RWPE1 (cell line): ENCODE measurements around the gene LENG9.
A peak's percentile ranks its signal among the peaks of the same experiment; 100 is the strongest.

Source experiments
- CTCF ChIA-PET: fragments of 350-600 bp; sonication (Branson Sonifier 250); formaldehyde crosslinking; extraction: SDS; loops from one replicate; lab custom pipeline; 2021; lab: Yijun Ruan, JAX
- POLR2A ChIA-PET: fragments of 400-600 bp; formaldehyde crosslinking; extraction: SDS; loops from one replicate; lab custom pipeline; 2020; ENCODE audit warnings: antibody characterized with exemption; ENCODE audit not compliant: low non-redundant PET; lab: Yijun Ruan, JAX
- DNase-seq: peaks from one replicate; pipeline ENCODE4 v3.0.0; 2012; ENCODE audit warnings: low spot score
- H3K27ac ChIP-seq: fragments of 450-650 bp; 2 replicates; pipeline ENCODE4 v1.5.1; 2017
- TF ChIP-seq, protein P1 (sequence below): fragments of 450-650 bp; conservative IDR thresholded peaks from 2 replicates; pipeline ENCODE4 v1.5.1; 2017; ENCODE audit warnings: low read depth, mild to moderate bottlenecking

LENG9 gene

DNA sequence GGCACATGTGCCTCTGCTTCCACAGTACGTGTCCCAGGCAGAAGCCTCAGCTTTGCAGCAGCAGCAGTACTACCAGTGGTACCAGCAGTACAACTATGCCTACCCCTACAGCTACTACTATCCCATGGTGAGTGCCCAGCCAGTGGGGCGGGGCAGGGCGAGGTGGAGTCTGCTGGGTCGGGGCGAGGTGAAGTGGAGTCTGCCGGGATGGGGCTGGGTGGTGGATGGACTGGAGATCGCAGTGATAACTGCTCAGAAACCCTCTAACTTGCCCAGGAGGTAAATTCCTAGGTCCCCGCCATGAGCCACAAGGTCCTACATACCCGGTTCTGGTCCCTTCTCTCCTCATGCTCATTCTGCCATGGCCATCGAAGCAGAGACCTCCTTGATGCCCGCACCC, 11.0 kb downstream of the LENG9 start:
- ChIA-PET POLR2A (interaction anchor here (1.0 kb wide), 1 partner anchor 16 kb away, joined by 3 read pairs; no protein-coding TSS in a partner anchor), CTCF (no interaction called here)
- TF ChIP-seq, protein P1, sequence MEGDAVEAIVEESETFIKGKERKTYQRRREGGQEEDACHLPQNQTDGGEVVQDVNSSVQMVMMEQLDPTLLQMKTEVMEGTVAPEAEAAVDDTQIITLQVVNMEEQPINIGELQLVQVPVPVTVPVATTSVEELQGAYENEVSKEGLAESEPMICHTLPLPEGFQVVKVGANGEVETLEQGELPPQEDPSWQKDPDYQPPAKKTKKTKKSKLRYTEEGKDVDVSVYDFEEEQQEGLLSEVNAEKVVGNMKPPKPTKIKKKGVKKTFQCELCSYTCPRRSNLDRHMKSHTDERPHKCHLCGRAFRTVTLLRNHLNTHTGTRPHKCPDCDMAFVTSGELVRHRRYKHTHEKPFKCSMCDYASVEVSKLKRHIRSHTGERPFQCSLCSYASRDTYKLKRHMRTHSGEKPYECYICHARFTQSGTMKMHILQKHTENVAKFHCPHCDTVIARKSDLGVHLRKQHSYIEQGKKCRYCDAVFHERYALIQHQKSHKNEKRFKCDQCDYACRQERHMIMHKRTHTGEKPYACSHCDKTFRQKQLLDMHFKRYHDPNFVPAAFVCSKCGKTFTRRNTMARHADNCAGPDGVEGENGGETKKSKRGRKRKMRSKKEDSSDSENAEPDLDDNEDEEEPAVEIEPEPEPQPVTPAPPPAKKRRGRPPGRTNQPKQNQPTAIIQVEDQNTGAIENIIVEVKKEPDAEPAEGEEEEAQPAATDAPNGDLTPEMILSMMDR: no peak
- H3K27ac ChIP-seq: no peak overlapping the region
- DNase-seq: no peak

DNA sequence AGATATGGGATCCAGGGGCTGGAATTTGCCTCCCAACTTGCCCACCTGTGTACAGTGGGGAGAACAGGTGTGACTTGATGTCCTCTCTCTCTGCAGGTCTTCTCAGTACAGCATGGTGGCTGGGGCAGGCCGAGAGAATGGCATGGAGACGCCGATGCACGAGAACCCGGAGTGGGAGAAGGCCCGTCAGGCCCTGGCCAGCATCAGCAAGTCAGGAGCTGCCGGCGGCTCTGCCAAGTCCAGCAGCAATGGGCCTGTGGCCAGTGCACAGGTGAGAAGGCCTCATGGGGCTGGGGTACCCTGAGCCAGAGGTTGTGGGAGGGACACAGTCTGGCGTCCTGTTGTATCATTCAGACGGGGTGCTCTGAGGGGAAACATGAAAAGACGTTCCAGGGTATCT, 11.6 kb downstream of the LENG9 start:
- DNase-seq: no peak
- POLR2A ChIA-PET: no interaction called here
- TF ChIP-seq, protein P1: no peak
- H3K27ac ChIP-seq: no peak overlapping the region
- CTCF ChIA-PET: no interaction called here

DNA sequence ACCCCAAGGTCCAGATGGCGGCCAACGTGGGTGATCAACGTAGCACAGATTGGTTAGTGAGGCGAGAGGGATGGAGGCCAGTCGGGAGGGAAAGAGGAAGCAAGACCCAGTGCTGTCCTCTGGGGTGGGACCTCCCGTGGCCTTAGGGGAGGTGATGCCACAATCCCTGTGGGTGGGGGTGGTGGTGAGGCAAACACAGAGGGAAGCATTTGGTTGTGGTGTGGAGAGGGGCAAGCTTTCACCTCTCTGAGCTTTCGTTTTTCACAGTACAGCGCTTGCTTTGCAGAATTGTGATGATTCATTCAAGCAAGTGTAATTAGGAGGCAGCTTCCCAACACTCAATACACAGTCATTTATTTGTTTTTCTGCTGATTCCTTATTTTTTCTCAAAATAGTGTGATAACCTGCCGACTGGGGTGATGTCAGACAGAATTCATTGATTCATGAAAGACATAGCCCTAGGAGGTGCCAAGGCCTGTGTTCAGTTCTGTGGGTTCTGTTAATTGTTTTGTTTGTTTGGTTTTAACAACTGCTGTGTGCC, 12.2 kb downstream of the LENG9 start:
- CTCF ChIA-PET: interaction anchor here (1.2 kb wide), 1 partner anchor 9 kb away, joined by 4 read pairs; no protein-coding TSS in a partner anchor
- TF ChIP-seq, protein P1: no peak
- POLR2A ChIA-PET: interaction anchor here (0.6 kb wide), 2 partner anchors 690 to 1094 kb away, joined by 3 read pairs; no protein-coding TSS in a partner anchor
- no peak for DNase-seq
- H3K27ac ChIP-seq: peak overlapping the region; percentile 15; the same call in 1 of the 2 replicates

DNA sequence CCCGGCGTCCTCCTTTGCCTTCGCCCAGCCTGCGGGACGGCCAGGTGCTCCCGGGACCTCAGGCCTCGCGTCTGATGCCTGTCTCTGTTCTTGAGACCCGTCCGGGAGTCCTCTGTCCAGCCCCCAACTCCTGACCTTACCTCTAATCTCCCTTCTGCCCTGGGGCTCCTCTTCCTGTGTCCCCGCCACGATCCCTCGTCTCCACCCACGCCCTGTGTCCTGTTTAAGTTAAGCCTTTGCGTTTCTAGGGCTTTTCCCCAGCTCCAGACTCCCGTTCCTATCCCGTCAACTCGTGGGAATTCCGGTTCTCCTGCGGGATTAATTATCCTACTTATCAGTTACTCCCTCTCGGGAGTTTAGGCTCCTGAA, 13.9 kb downstream of the LENG9 start:
- DNase-seq: no peak
- ChIA-PET CTCF (no interaction called here), POLR2A (no interaction called here)
- TF ChIP-seq, protein P1: no peak
- H3K27ac ChIP-seq: peak overlapping the region; percentile 92

DNA sequence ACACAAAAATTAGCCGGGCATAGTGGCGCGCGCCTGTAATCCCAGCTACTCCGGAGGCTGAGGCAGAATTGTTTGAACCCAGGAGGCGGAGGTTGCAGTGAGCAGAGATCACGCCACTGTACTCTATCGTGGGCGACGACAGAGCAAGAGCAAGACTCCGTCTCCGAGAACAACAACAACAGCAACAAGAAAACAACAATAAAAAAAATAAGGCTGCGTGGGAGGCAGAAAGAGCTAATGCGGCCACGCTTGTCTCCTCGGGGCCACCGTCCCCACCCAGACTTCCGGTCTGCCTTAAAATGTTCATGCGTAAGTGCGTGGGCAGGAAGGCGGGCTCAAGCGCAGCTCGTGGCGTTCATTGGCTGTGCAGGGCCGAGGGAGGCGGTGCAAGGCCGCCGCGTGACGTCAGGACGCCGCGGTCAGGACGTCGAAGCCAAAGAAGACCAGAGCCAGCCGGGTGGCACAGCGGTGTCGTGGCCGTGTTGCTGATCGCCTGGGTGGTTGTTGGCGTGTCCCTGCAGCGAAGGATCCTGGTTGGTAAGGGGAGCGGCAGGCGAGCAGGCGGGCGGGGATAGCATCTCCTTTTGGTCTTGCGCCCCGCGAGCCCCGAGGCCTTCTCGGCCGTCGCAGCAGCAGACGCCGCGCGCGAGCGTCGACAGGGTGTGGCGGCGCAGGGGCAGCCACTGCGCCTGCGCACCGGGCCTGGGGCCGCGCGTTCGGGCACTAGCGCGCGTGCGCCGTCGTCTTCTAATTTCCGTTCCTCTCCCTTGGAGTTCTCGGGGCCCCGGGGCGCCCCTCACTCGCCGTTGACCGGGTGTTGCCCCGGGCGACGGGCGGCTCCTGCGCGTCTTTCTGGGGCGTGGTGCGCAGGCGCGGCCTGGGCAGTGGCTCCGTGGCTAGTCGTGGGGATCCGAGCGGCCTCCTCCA, 14.5 kb downstream of the LENG9 start, which contains the start of gene LENG8:
TSS of gene LENG8 (plus strand) at position 426 of the 927 bp plus-strand sequence. CDS start 2,146 bp downstream, outside the sequence.
- ChIA-PET POLR2A (interaction anchor here (0.5 to 1.7 kb wide), 7 partner anchors 10 to 274 kb away, joined by 3 to 11 read pairs (median 5); partner anchors contain the start of gene MBOAT7), CTCF (no interaction called here)
- peak within 1 kb of the TSS; percentile 92 for H3K27ac ChIP-seq
- DNase-seq: peak; percentile 97
- TF ChIP-seq, protein P1: no peak
